ENCODE measurements around the gene MEI4. TPM values are rescaled to one million over a fixed set of nuclear protein-coding genes. Genes with fewer than 3 reads are reported as not detected.
"Not testable (repeated sequence)": the region's sequence is repeated elsewhere in the genome, so short reads cannot be mapped to it uniquely, and the experiment has no call there.

The MEI4 gene
- total RNA-seq, 1 donor from 2014 or later, result not detected

GRCh38 chr6:77814119-77814518, 161.3 kb downstream of the MEI4 start:
- intact Hi-C loops (cut with micrococcal nuclease), result no loop called here

GRCh38 chr6:77815531-77815930, 162.7 kb downstream of the MEI4 start:
- intact Hi-C loops (cut with micrococcal nuclease), result no loop called here

GRCh38 chr6:77816766-77817270, 164.0 kb downstream of the MEI4 start:
- intact Hi-C loops (cut with micrococcal nuclease), result no loop called here

DNA sequence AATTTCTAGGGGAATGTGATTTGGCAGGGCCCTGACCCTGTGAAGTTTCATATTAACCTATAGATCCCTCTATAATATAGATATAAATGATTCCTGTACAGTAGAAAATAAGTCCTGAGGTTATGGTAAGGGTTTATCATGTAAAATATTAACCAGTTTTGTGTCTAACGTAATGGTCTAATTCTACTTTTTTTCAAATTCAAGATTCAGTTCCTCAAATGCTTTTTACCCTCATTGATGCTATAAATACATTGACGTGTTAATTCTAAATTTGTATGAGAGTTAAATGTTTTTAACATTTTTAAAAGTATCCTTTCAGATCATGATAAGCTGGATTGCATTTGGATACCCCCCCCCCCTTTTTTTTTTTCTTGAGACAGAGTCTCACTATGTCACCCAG, 169.4 kb downstream of the MEI4 start:
- intact Hi-C loops (cut with micrococcal nuclease), result no loop called here

- intact Hi-C loops (cut with micrococcal nuclease), result no loop called here
These were observed 172.4 kb downstream of the MEI4 start for GRCh38 chr6:77825204-77825603.

- intact Hi-C loops (cut with micrococcal nuclease), result no loop called here
These were observed 176.9 kb downstream of the MEI4 start for GRCh38 chr6:77829736-77830135.

GRCh38 chr6:77833749-77834148, 180.9 kb downstream of the MEI4 start:
- intact Hi-C loops (cut with micrococcal nuclease), result not testable (repeated sequence)

DNA sequence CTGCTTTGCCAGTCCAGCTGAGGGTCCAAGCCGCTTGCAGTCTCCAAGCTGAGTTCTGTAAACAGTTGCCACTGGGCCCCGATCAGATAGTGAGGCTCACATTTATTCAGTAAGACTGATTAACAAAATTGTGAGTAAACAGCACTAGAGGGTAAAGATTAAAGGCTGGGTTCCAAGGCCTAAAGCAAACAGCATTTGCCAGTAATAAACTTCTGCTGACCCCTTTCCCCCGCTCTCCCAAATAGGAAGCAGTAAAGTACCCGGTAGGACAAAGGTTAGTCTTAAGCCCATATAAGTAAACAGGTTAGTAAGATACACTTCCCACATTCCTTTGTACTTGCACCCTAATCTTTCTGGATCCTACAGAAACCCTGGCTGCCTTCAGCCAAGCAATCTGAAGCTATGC, 181.8 kb downstream of the MEI4 start:
- intact Hi-C loops (cut with micrococcal nuclease), result no loop called here

DNA sequence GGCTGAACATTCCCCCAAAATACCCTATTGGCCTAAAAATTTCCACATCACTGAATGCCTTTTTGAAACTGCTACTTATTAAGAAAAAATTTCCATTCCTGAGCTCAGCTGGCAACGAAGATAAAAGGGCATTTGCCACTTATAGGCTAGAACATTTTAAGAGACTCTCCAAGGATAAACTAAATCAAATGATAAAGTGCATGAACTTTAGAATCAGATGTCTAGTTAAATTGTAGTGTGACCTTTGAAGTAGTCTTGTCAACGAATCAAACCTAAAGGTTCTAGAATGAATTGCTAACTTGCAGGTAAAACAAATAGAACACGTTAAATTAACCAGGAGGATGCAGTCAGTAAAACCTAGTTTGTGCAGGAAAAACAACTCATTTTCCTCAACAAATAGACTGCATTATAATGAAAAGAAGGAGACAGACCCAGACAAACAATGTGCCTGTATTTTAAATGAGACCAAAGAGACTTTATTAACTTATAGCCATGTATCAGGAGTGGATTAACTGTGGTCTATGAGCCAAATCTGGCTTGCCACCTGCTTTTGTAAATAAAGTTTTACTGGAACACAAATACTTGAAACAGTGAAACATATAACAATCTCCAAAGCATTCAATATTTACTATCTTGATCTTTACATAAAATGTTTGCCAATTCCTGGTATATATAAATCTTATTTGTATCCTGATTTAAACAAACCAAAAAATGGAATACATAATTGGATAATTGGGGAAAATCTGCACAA, 184.4 kb downstream of the MEI4 start:
- intact Hi-C loops (cut with micrococcal nuclease), result no loop called here

GRCh38 chr6:77839292-77839691, 186.5 kb downstream of the MEI4 start:
- intact Hi-C loops (cut with micrococcal nuclease), result no loop called here

DNA sequence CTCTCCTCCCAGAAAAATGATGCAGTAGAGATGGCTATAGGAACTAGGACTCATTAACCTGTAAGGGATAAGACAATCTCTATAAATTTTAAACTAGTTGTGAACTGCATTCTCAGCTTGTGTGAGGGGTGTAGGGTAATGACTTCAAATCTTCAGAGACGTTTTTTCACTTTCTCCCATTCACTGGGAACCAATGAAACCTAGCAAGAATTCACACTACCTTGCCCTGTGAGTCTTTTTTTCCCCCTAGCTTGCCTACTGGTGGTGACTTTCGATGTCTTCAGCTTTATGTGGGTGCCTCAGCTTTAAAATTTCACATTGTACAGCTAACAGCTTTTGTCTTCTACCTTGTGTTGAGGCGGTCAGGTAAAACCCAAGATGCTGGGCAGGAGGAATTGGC, 192.0 kb downstream of the MEI4 start:
- intact Hi-C loops (cut with micrococcal nuclease), result no loop called here

GRCh38 chr6:77853401-77853800, 200.6 kb downstream of the MEI4 start:
- intact Hi-C loops (cut with micrococcal nuclease), result no loop called here

GRCh38 chr6:77856391-77856790, 203.6 kb downstream of the MEI4 start:
- intact Hi-C loops (cut with micrococcal nuclease), result no loop called here

- intact Hi-C loops (cut with micrococcal nuclease), result no loop called here
These were observed 204.6 kb downstream of the MEI4 start for GRCh38 chr6:77857421-77857820.

DNA sequence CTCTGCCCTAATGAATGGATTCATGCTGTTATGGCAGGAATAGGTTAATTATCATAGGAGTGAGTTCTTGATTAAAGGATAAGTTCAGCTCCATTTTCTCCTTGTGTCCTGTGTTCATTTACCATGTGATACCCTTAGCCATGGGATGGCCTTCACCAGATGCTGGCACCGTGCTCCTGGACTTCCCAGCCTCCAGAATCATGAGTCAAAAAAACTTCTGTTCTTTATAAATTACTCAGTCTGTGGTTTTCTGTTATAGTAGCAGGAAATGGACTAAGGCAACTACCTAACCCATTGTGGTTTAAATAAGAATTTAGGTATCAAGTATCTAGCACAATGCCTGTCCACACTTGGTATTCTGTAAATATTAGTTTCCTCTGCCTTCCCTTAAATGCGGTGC, 223.5 kb downstream of the MEI4 start:
- intact Hi-C loops (cut with micrococcal nuclease), result no loop called here

DNA sequence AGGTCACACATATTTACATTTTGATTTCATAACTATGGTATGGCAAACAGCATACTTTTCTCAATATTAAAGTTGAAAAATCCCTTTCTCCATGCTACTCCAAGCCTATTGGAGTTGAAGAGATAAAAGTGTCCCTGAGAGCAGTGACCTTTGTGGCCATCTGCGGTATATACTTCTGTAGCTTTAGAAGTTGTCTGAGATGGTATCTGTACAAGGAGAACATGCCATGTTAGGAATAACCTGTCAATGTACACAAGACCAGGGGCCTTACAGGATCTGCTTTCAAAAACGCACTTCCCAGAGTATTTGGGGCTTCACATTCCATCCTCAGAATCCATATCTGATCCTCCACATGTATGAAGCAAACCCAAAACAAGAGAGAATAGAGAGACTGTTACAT, 226.7 kb downstream of the MEI4 start:
- intact Hi-C loops (cut with micrococcal nuclease), result no loop called here

- intact Hi-C loops (cut with micrococcal nuclease), result no loop called here
These were observed 227.7 kb downstream of the MEI4 start for GRCh38 chr6:77880501-77880900.

GRCh38 chr6:77883851-77884250, 231.0 kb downstream of the MEI4 start:
- intact Hi-C loops (cut with micrococcal nuclease), result no loop called here

DNA sequence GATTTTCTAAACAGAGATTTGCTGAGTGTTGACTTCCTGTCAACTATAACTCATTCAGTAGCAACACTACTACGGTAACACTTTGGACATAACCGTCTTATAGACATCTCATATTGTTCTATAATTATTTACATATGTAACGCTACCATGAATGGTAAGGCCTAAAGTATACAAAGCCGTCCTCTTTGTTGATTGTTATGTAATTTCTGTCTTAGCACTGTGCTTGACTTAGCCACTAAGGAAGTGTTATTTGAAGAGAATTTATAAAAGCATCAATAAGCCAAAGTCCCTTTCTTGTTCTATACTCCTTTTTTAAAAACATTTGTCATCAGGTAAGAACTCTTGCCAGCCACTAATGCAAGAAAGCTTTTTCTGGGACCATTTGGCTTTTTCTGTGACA, 240.6 kb downstream of the MEI4 start:
- intact Hi-C loops (cut with micrococcal nuclease), result no loop called here

DNA sequence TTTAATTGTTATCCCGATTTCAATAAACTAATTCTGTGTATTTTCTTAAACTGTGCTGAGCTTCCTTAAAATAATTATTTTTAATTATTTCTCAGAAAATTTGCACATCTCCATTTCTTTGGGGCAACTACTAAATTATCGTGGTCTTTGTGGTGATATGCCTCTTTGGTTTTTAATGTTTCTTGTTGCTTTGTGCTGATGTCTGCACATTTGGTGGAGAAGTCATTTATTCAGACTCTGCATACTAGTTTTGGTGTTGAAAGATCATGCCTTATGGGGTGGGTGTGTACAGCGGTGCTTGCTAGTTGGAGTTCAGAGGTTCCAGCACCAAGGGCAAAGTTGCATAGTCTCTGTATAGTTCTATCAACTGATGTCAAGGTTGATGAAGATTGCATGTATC, 253.2 kb downstream of the MEI4 start:
- intact Hi-C loops (cut with micrococcal nuclease), result no loop called here

DNA sequence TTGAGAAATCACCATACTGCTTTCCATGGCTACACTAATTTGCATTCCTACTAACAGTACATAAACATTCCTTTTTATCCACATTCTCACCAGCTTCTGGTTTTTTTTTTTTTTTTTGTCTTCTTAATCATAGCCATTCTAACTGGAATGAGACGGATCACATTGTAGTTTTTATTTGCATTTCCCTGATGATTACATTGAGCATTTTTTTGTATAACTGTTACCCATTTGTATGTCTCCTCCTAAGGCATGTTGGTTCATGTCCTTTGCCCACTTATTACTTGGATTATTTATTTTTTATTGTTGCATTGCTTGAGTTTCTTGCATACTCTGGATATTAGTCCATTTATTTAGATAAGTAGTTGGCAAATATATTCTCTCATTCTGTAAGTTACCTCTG, 258.0 kb downstream of the MEI4 start:
- intact Hi-C loops (cut with micrococcal nuclease), result no loop called here

DNA sequence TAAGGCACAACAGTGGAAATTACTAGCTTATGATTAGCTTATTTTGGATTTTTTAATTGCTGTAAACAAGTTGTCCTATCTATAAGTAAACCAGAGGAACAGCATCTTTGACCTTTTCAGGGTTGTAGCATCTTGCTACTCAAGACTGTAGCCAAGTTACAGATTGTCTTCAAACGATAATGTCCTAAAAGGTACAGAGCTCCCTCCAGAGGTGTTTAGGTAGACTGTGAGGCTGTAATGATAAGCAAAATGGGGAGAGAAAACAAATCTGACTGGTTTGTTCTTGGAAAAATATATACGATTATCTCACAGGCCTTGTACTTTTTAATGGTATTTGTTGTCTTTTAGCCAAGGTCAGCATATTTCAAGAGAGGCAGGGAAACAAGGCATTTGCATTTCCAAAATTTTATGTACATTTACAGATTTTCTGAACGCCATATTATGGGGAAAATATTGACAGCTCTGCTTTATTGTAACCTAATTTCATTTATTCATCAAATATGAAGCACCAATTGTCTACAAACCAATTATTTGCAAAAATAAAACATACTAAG, 273.4 kb downstream of the MEI4 start:
- intact Hi-C loops (cut with micrococcal nuclease), result no loop called here

DNA sequence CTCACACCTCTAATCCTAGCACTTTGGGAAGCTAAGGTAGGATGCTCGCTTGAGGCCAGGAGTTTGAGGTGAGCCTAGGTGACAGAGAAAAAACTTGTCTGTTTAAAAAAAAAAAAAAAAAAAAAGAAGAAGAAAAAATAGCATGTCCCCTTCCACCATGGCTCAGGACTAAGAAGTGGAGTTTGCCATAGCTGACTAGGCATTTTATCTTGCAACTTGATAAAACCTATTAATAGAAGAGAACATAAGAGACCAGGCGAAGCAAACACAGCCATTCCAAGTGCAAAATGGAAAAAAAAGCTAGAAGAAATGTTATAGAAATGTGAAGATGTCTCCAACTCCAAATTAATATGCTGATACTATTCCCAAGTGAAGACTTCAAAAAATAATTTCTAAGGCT, 277.5 kb downstream of the MEI4 start:
- intact Hi-C loops (cut with micrococcal nuclease), result no loop called here
